Heart left ventricle (tissue), 16 donors: Measurements from ENCODE around the gene PTBP3. TPM values are rescaled to one million over a fixed set of nuclear protein-coding genes. Genes with fewer than 3 reads are reported as not detected.

Experiments
- ATAC-seq, 4 donors: fragments of 200-7000 bp; cut with Tn5 transposase; one replicate each; pipeline ENCODE4 v1.9.1; 2020 to 2022; ENCODE audit warnings: moderate library complexity in 4 of 4, mild to moderate bottlenecking in 3 of 4, moderate number of reproducible peaks in 1 of 4
- DNase-seq, 5 donors: peaks; one replicate each; pipeline ENCODE4 v3.0.0-alpha.2; 2020
- H3K27ac ChIP-seq, 12 donors: fragments of 200-600 bp; sonication (generic) in 4 of 12; one replicate each; pipeline versions ENCODE4 v1.5.0 to v1.8.0; 2016 to 2022; ENCODE audit warnings: mild to moderate bottlenecking in 2 of 12
- H3K27me3 ChIP-seq, 9 donors: fragments of 200-600 bp; sonication (generic) in 2 of 9; one replicate each; pipeline versions ENCODE4 v1.5.1 to v1.8.0; 2016 to 2022; ENCODE audit warnings: mild to moderate bottlenecking in 3 of 9
- H3K36me3 ChIP-seq, 9 donors: fragments of 200-600 bp; sonication (generic) in 2 of 9; one replicate each; pipeline versions ENCODE4 v1.5.0 to v1.8.0; 2018 to 2022; ENCODE audit warnings: mild to moderate bottlenecking in 2 of 9
- H3K4me1 ChIP-seq, 12 donors: fragments of 200-600 bp; sonication (generic) in 4 of 12; one replicate each; pipeline versions ENCODE4 v1.5.0 to v1.8.0; 2016 to 2022; ENCODE audit warnings: mild to moderate bottlenecking in 3 of 12
- H3K4me3 ChIP-seq, 12 donors: fragments of 200-600 bp; sonication (generic) in 4 of 12; one replicate each; pipeline versions ENCODE4 v1.5.0 to v1.8.0; 2017 to 2022; ENCODE audit warnings: mild to moderate bottlenecking in 9 of 12, moderate library complexity in 4 of 12
- H3K9me3 ChIP-seq, 12 donors: fragments of 200-600 bp; sonication (generic) in 4 of 12; one replicate each; pipeline versions ENCODE4 v1.5.0 to v1.8.0; 2016 to 2022; ENCODE audit warnings: mild to moderate bottlenecking in 1 of 12
- CTCF ChIP-seq, 12 donors: fragments of 200-600 bp; sonication (generic) in 4 of 12; IDR thresholded peaks; one replicate each; pipeline versions ENCODE4 v1.5.0 to v1.8.0; 2018 to 2022; ENCODE audit warnings: antibody characterized with exemption in 12 of 12, mild to moderate bottlenecking in 5 of 12
- POLR2A ChIP-seq, 2 donors: fragments of 450-650 bp; IDR thresholded peaks; one replicate each; pipeline ENCODE4 v1.6.1; 2017; ENCODE audit warnings: antibody characterized with exemption in 2 of 2, mild to moderate bottlenecking in 2 of 2, moderate library complexity in 2 of 2
- WGBS, 4 donors: extraction: QIAGEN DNeasy Blood & Tissue Kit in 2 of 4; methylation state at CpG; one replicate each; pipeline versions ENCODE4 v1.1.5 to v1.1.7; 2013 to 2018; 5-methylcytosine and 5-hydroxymethylcytosine counted together
- intact Hi-C, 10 donors: fragments of 100-400 bp; cut with DNase I; formaldehyde crosslinking; loops; one replicate each; pipeline versions ENCODE4 v1.11.1 to v1.14.2; 2022
- polyA plus RNA-seq, 2 donors: library from polyadenylated mRNA; stranded (reverse); fragments of 200-250 nt; gene quantifications; one replicate each; pipeline ENCODE4 v1.2.3, GENCODE V29; 2013
- total RNA-seq, 9 donors: library from RNA; depleted of rRNA in 2 of 9; stranded (reverse); fragments of >200 nt in 2 of 9; fragmentation: NEBNext Ultra II Directional in 3 of 9; extraction: Animal tissue kit (Norgen Biotek cat#: 25700) in 3 of 9; gene quantifications; one replicate each; pipeline versions ENCODE4 v1.1.0 to v1.2.4, GENCODE V29; 2016 to 2023
- donor health status: ischemic (EF 13 %, LVEDD 7.1; RV severe dilation, severe dysfunction).
- donor health status: healthy with polysubstance abuse.
- donor health status: DM: no; HTN: yes; CAD: no.
- donor health status: DM: no; HTN: no; CAD: no.
- donor health status: ischemic (EF 25% LVEDD 6.9; RV normal size, moderate dysfunction).
- donor health status: ischemic (EF 25% LVEDD 5.7; RV mildly dilated, moderate dysfunction).
- donor health status: healthy.
- donor health status: DM: yes; HTN: yes; CAD: no.
- donor health status: ischemic (EF 35%, LVEDD 5.7; RV mildly dilated, moderate dysfunction).
- donor health status: nonischemic (EF 11% LVEDD 7.7; RV severe dilation, severe dysfunction).
- donor health status: DM: yes; HTN: yes; CAD: no.
- donor health status: PGD.
- donor health status: ischemic (EF 29% LVEDD 5.4; RV normal size, mild dysfunction).
- donor health status: nonischemic (EF 23%, LVEDD 6.1; RV moderate dilation, normal function).

PTBP3 gene
- total and polyA plus RNA-seq, 11 donors, result 2.8 to 49.0 (median 13.7) TPM

GRCh38 chr9:112252194-112252593 is 81.2 kb downstream of the PTBP3 start:
- intact Hi-C loops, result no loop called here
- 88 to 93% (median 93%) methylated on average over 5 of the region's 5 CpGs for WGBS, 4 donors

GRCh38 chr9:112249277-112249676 is 84.1 kb downstream of the PTBP3 start:
- no peaks in the 10 kb centered on the region for H3K9me3 ChIP-seq
- H3K27me3 ChIP-seq, result no peaks in the 10 kb centered on the region
- no peak overlapping the region for H3K4me3 ChIP-seq
- no peak for ATAC-seq
- no peak for TF ChIP-seq CTCF (IDR thresholded peaks at IDR 0.05)
- TF ChIP-seq POLR2A (IDR thresholded peaks at IDR 0.05), result no peak
- peaks cover 0 to 8% (median 0%) of the 10 kb centered on the region in 12 donors for H3K4me1 ChIP-seq
- H3K27ac ChIP-seq, result peak overlapping the region in 1 of 12 donors; percentile 10
- no peak for DNase-seq
- peaks cover 0 to 48% (median 12%) of the 10 kb centered on the region in 9 donors for H3K36me3 ChIP-seq
- WGBS, 4 donors, result 94 to 97% (median 96%) methylated on average over 1 of the region's 1 CpG
- intact Hi-C loops, result no loop called here

More at GRCh38 chr9:112252194-112252593, 81.2 kb downstream of the PTBP3 start:
- Histone ChIP-seq H3K36me3 (peaks cover 0 to 36% (median 12%) of the 10 kb centered on the region in 9 donors), H3K4me3 (no peak overlapping the region), H3K9me3 (no peaks in the 10 kb centered on the region), H3K4me1 (peaks cover 0 to 8% (median 0%) of the 10 kb centered on the region in 12 donors), H3K27ac (no peak overlapping the region), H3K27me3 (no peaks in the 10 kb centered on the region)
- TF ChIP-seq CTCF (IDR thresholded peaks at IDR 0.05) (no peak), POLR2A (IDR thresholded peaks at IDR 0.05) (no peak)
- no peak for DNase-seq
- ATAC-seq, result no peak

GRCh38 chr9:112248722-112249121 is 84.7 kb downstream of the PTBP3 start:
- Histone ChIP-seq H3K4me1 (peaks cover 0 to 8% (median 0%) of the 10 kb centered on the region in 12 donors), H3K9me3 (no peaks in the 10 kb centered on the region), H3K36me3 (peaks cover 0 to 50% (median 12%) of the 10 kb centered on the region in 9 donors), H3K27me3 (no peaks in the 10 kb centered on the region), H3K27ac (peak overlapping the region in 1 of 12 donors; percentile 10), H3K4me3 (no peak overlapping the region)
- WGBS, 4 donors, result 93 to 99% (median 96%) methylated on average over 1 of the region's 1 CpG
- ATAC-seq, result no peak
- TF ChIP-seq CTCF (IDR thresholded peaks at IDR 0.05) (no peak), POLR2A (IDR thresholded peaks at IDR 0.05) (no peak)
- no peak for DNase-seq
- intact Hi-C loops, result no loop called here

GRCh38 chr9:112247090-112247489 is 86.3 kb downstream of the PTBP3 start:
- no peak for DNase-seq
- WGBS, 4 donors, result 95 to 99% (median 96%) methylated on average over 3 of the region's 3 CpGs
- Histone ChIP-seq H3K4me1 (peaks cover 0 to 8% (median 0%) of the 10 kb centered on the region in 12 donors), H3K9me3 (no peaks in the 10 kb centered on the region), H3K27ac (no peak overlapping the region), H3K4me3 (no peak overlapping the region), H3K36me3 (peaks cover 0 to 48% (median 6%) of the 10 kb centered on the region in 9 donors), H3K27me3 (no peaks in the 10 kb centered on the region)
- intact Hi-C loops, result no loop called here
- TF ChIP-seq POLR2A (IDR thresholded peaks at IDR 0.05), result no peak
- ATAC-seq, result no peak

GRCh38 chr9:112245126-112245525 is 88.3 kb downstream of the PTBP3 start:
- no peak for ATAC-seq
- DNase-seq, result no peak
- no peaks in the 10 kb centered on the region for H3K9me3 ChIP-seq
- H3K4me1 ChIP-seq, result peaks cover 0 to 8% (median 0%) of the 10 kb centered on the region in 12 donors
- TF ChIP-seq POLR2A (IDR thresholded peaks at IDR 0.05), result no peak
- H3K27ac ChIP-seq, result no peak overlapping the region
- H3K27me3 ChIP-seq, result no peaks in the 10 kb centered on the region
- intact Hi-C loops, result no loop called here
- WGBS, 4 donors, result 97 to 100% (median 98%) methylated on average over 5 of the region's 5 CpGs
- no peak overlapping the region for H3K4me3 ChIP-seq
- peaks cover 0 to 35% (median 0%) of the 10 kb centered on the region in 9 donors for H3K36me3 ChIP-seq
